Stimulated activated naive CD4-positive, alpha-beta T cell treated with Interleukin-2 at 50 U/mL for 16 hours (primary cell): Measurements from ENCODE around the gene CRTAC1.

Experiments used
- DNase-seq: peaks from one replicate; lab custom pipeline; 2025; lab: John Stamatoyannopoulos, UW

Gene CRTAC1

GRCh38 chr10:98030093-98030821 lies at the start of gene CRTAC1:
Gene CRTAC1 (minus strand): TSS chr10:98030621. CDS start chr10:98030472, 149 bp downstream.
- DNase-seq = no peak

- DNase-seq = no peak
These were observed 48.4 kb upstream of the CRTAC1 start for GRCh38 chr10:98078774-98079173.

GRCh38 chr10:98077223-98077622 lies 46.8 kb upstream of the CRTAC1 start:
- DNase-seq = no peak

GRCh38 chr10:98076086-98076485 lies 45.7 kb upstream of the CRTAC1 start:
- DNase-seq = no peak

GRCh38 chr10:98074315-98074911 lies 44.0 kb upstream of the CRTAC1 start:
- DNase-seq = no peak

GRCh38 chr10:98067165-98067564 lies 36.7 kb upstream of the CRTAC1 start:
- DNase-seq = no peak

- DNase-seq = no peak
These were observed 33.3 kb upstream of the CRTAC1 start for GRCh38 chr10:98063740-98064027.

GRCh38 chr10:98062424-98062823 lies 32.0 kb upstream of the CRTAC1 start:
- DNase-seq = no peak

- DNase-seq = no peak
These were observed 29.7 kb upstream of the CRTAC1 start for GRCh38 chr10:98060079-98060478.

- DNase-seq = no peak
These were observed 27.9 kb upstream of the CRTAC1 start for GRCh38 chr10:98058295-98058694.

GRCh38 chr10:98055841-98056516 lies 25.6 kb upstream of the CRTAC1 start:
- no peak for DNase-seq

GRCh38 chr10:98047009-98047741 lies 16.8 kb upstream of the CRTAC1 start:
- DNase-seq = no peak

GRCh38 chr10:98045785-98046389 lies 15.5 kb upstream of the CRTAC1 start:
- DNase-seq = peak; percentile 35

GRCh38 chr10:98041352-98042043 lies 11.1 kb upstream of the CRTAC1 start:
- DNase-seq = no peak

GRCh38 chr10:98039690-98040381 lies 9.4 kb upstream of the CRTAC1 start:
- DNase-seq = no peak

GRCh38 chr10:98038288-98038687 lies 7.9 kb upstream of the CRTAC1 start:
- no peak for DNase-seq

- DNase-seq = no peak
These were observed 5.2 kb upstream of the CRTAC1 start for GRCh38 chr10:98035599-98035998.

- DNase-seq = no peak
These were observed 3.1 kb upstream of the CRTAC1 start for GRCh38 chr10:98033515-98033914.

GRCh38 chr10:98031440-98031839 lies 1.0 kb upstream of the CRTAC1 start:
- DNase-seq = no peak

GRCh38 chr10:98030991-98031431 lies 590 bp upstream of the CRTAC1 start:
- no peak for DNase-seq
